Activated B cell treated with CpG ODN at 0.5 μM for 24 hours (primary cell): ENCODE data around the gene TMC6. TPM values are rescaled to one million over a fixed set of nuclear protein-coding genes. Genes with fewer than 3 reads are reported as not detected.

ENCODE experiments used
- ATAC-seq: fragments of 200-7000 bp; cut with Tn5 transposase; one replicate; pipeline ENCODE4 v1.10.0; 2021; ENCODE audit warnings: low read depth, mild to moderate bottlenecking, moderate library complexity
- CTCF ChIA-PET: fragments of 350-600 bp; sonication (Branson Sonifier 250); formaldehyde crosslinking; loops from one replicate; lab custom pipeline; 2021; ENCODE audit warnings: antibody characterized with exemption; lab: Charles Lee
- POLR2A ChIA-PET: fragments of 350-600 bp; sonication (Branson Sonifier 250); formaldehyde crosslinking; loops from one replicate; lab custom pipeline; 2021; ENCODE audit warnings: antibody characterized with exemption; lab: Charles Lee
- DNase-seq: peaks from one replicate; pipeline ENCODE4 v3.0.0; 2022
- H3K27ac Mint-ChIP-seq: one replicate; pipeline ENCODE4 v1.8.0; 2020; ENCODE audit warnings: mixed read lengths
- H3K27me3 Mint-ChIP-seq: one replicate; pipeline ENCODE4 v1.8.0; 2021; ENCODE audit warnings: mixed read lengths
- H3K36me3 Mint-ChIP-seq: one replicate; pipeline ENCODE4 v1.8.0; 2021; ENCODE audit warnings: low read depth, mixed read lengths
- H3K4me1 Mint-ChIP-seq: one replicate; pipeline ENCODE4 v1.8.0; 2021; ENCODE audit warnings: mixed read lengths
- H3K4me3 Mint-ChIP-seq: one replicate; pipeline ENCODE4 v1.8.0; 2020; ENCODE audit warnings: mild to moderate bottlenecking, mixed read lengths
- H3K9me3 Mint-ChIP-seq: one replicate; pipeline ENCODE4 v1.8.0; 2020; ENCODE audit warnings: mixed read lengths
- CTCF ChIP-seq: fragments of 200-600 bp; IDR thresholded peaks from one replicate; pipeline ENCODE4 v1.8.0; 2022; ENCODE audit warnings: antibody characterized with exemption, mild to moderate bottlenecking
- intact Hi-C: fragments of 100-400 bp; cut with micrococcal nuclease; formaldehyde crosslinking; loops from one replicate; pipeline ENCODE4 v1.15.1; 2024
- total RNA-seq: library from RNA; stranded (reverse); gene quantifications from 2 replicates; pipeline ENCODE4 v1.2.3, GENCODE V29; 2022

Gene TMC6
- total RNA-seq, 1 donor from 2014 or later, result 896 TPM

GRCh38 chr17:78111727-78112517 lies 16.6 kb downstream of the TMC6 start:
- DNase-seq (no peak), ATAC-seq (no peak)
- ChIA-PET CTCF (interaction anchor here (0.9 to 4.1 kb wide), 6 partner anchors 12 to 139 kb away, joined by 3 to 32 read pairs (median 12); no protein-coding TSS in a partner anchor), POLR2A (interaction anchor here (0.6 to 6.6 kb wide), 12 partner anchors 10 to 144 kb away, joined by 3 to 102 read pairs (median 4); partner anchors contain the start of genes TMC6 and TMC8)
- peaks cover 78% of the 10 kb centered on the region for H3K36me3 Mint-ChIP-seq
- H3K4me1 Mint-ChIP-seq, result peaks cover 23% of the 10 kb centered on the region
- TF ChIP-seq CTCF, result no peak
- no peak overlapping the region for H3K4me3 Mint-ChIP-seq
- intact Hi-C loops, result loop anchor here (1.0 to 2.0 kb wide), 5 partner anchors 22 to 310 kb away; partner anchors contain the start of genes AFMID and TK1
- H3K27ac Mint-ChIP-seq, result peak overlapping the region; percentile 80
- no peaks in the 10 kb centered on the region for H3K27me3 Mint-ChIP-seq
- no peaks in the 10 kb centered on the region for H3K9me3 Mint-ChIP-seq

- Mint-ChIP-seq H3K9me3 (no peaks in the 10 kb centered on the region), H3K27ac (no peak overlapping the region), H3K4me1 (peaks cover 23% of the 10 kb centered on the region), H3K27me3 (no peaks in the 10 kb centered on the region), H3K4me3 (no peak overlapping the region), H3K36me3 (peaks cover 73% of the 10 kb centered on the region)
- intact Hi-C loops, result no loop called here
- DNase-seq, result no peak
- TF ChIP-seq CTCF, result no peak
- CTCF ChIA-PET, result interaction anchor here (3.4 to 4.1 kb wide), 2 partner anchors 65 to 139 kb away, joined by 20 to 32 read pairs; no protein-coding TSS in a partner anchor
- POLR2A ChIA-PET, result interaction anchor here (0.6 to 6.6 kb wide), 7 partner anchors 11 to 145 kb away, joined by 3 to 71 read pairs (median 4); partner anchors contain the start of gene TMC8
- no peak for ATAC-seq
These were observed 17.4 kb downstream of the TMC6 start for GRCh38 chr17:78111016-78111726.

DNA sequence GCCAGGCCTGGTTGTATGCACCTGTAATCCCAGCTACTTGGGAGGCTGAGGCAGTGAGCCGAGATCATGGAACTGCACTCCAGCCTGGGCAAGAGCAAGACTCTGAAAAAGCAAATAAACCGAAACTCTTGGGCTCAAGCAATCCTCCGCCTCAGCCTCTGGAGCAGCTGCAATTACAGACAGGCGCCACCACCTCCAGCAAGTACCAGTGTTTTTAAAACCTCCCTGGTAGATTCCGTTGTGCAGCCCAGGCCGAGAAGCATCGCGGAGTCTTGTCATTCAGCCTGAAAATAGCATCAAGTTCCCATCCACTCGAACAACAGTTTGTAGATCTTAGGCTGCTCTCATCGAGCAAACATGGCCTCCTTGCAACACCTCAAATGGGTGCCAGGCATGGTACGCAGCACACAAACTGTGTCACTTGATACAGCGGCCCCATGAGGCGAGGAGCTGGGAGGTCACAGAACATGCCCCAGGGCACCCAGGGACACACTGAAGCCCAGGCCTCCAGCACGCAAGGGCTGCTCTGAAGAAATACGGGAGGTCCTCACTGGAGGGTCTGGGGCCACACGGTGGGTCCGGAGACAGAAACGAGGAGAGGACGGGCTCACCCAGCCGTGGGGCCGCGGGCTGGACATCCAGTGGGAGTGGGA lies 18.1 kb downstream of the TMC6 start:
- TF ChIP-seq CTCF, result no peak
- Mint-ChIP-seq H3K27ac (no peak overlapping the region), H3K4me3 (no peak overlapping the region), H3K36me3 (peaks cover 73% of the 10 kb centered on the region), H3K27me3 (no peaks in the 10 kb centered on the region), H3K4me1 (peaks cover 23% of the 10 kb centered on the region), H3K9me3 (no peaks in the 10 kb centered on the region)
- intact Hi-C loops, result no loop called here
- no peak for DNase-seq
- ChIA-PET POLR2A (interaction anchor here (0.6 to 6.6 kb wide), 5 partner anchors 12 to 188 kb away, joined by 3 to 71 read pairs (median 4); no protein-coding TSS in a partner anchor), CTCF (interaction anchor here (3.4 kb wide), 1 partner anchor 140 kb away, joined by 20 read pairs; no protein-coding TSS in a partner anchor)
- ATAC-seq, result no peak

- no peak for DNase-seq
- H3K36me3 Mint-ChIP-seq, result peaks cover 69% of the 10 kb centered on the region
- no peaks in the 10 kb centered on the region for H3K27me3 Mint-ChIP-seq
- no peaks in the 10 kb centered on the region for H3K9me3 Mint-ChIP-seq
- H3K4me1 Mint-ChIP-seq, result peaks cover 22% of the 10 kb centered on the region
- intact Hi-C loops, result no loop called here
- H3K4me3 Mint-ChIP-seq, result no peak overlapping the region
- H3K27ac Mint-ChIP-seq, result no peak overlapping the region
- ATAC-seq, result no peak
- TF ChIP-seq CTCF, result no peak
- POLR2A ChIA-PET, result interaction anchor here (0.6 to 1.4 kb wide), 5 partner anchors 18 to 927 kb away, joined by 3 to 7 read pairs (median 3); partner anchors contain the start of gene TMC6
- CTCF ChIA-PET, result interaction anchor here (1.0 kb wide), 1 partner anchor 24 kb away, joined by 5 read pairs; no protein-coding TSS in a partner anchor
These were observed 19.1 kb downstream of the TMC6 start for GRCh38 chr17:78109489-78109761.
